HCT116 (cell line): ENCODE data around the gene CFAP92. TPM values are rescaled to one million over a fixed set of nuclear protein-coding genes. Genes with fewer than 3 reads are reported as not detected.

Experiments used
- ATAC-seq: fragments of 200-7000 bp; cut with Tn5 transposase; 2 replicates; pipeline ENCODE4 v1.9.1; 2020; ENCODE audit warnings: mild to moderate bottlenecking, moderate library complexity
- BruUV-seq: library from RNA; stranded (reverse); fragments of 400-500 nt; replicated peaks from 2 replicates; lab custom pipeline; 2021; lab: Mats Ljungman, UMichigan
- CTCF ChIA-PET: fragments of 300-600 bp; sonication (Branson Sonifier 250); formaldehyde crosslinking; loops from one replicate; lab custom pipeline; 2021; ENCODE audit warnings: antibody characterized with exemption; lab: Charles Lee
- POLR2A ChIA-PET: fragments of 300-600, 350-600 bp; sonication (Branson Sonifier 250); formaldehyde crosslinking; loops from one replicate; lab custom pipeline; 2021; ENCODE audit warnings: antibody characterized with exemption; lab: Charles Lee
- RAD21 ChIA-PET, 2 experiments: fragments of 300-600 bp; sonication (Branson Sonifier 250); formaldehyde crosslinking; loops; one replicate each; lab custom pipeline; 2023; ENCODE audit warnings: low total read pairs in 2 of 2; ENCODE audit not compliant: uncharacterized antibody in 2 of 2, unreplicated experiment in 2 of 2, low non-redundant PET in 1 of 2; lab: Charles Lee
- DNase-seq: peaks from one replicate; pipeline ENCODE4 v3.0.0-alpha.2; 2010; ENCODE audit warnings: low read depth, low spot score
- H2AFZ ChIP-seq: fragments of 200-600 bp; shearing (Covaris generic), sonication (generic); 2 replicates; pipeline ENCODE4 v1.6.1; 2017; ENCODE audit warnings: low read depth, mixed run types, mixed read lengths, antibody characterized with exemption, low read length; ENCODE audit not compliant: poor library complexity, severe bottlenecking
- H3K27ac ChIP-seq: 2 replicates; pipeline ENCODE4 v1.5.1; 2012; ENCODE audit warnings: low read depth, low read length
- H3K27me3 ChIP-seq: fragments of 200-600 bp; sonication (generic); 2 replicates; pipeline ENCODE4 v1.6.1; 2016; ENCODE audit warnings: mixed run types, low read length, mixed read lengths; ENCODE audit not compliant: insufficient read depth
- H3K36me3 ChIP-seq, 2 experiments: fragments of 200-500 bp in 1 of 2; fragments of 200-600 bp in 1 of 2; sonication (Bioruptor generic) in 1 of 2; sonication (generic) in 1 of 2; 2 replicates each; pipeline versions ENCODE4 v1.5.1 to v1.6.1; 2014 to 2016; ENCODE audit warnings: low read length in 2 of 2, inconsistent platforms in 1 of 2, mixed read lengths in 1 of 2, mixed run types in 1 of 2; ENCODE audit not compliant: insufficient read depth in 2 of 2, control insufficient read depth in 1 of 2
- H3K4me1 ChIP-seq, 2 experiments: fragments of 200-600 bp in 1 of 2; sonication (generic) in 1 of 2; 2 replicates each; pipeline versions ENCODE4 v1.5.1 to v1.6.1; 2012 to 2017; ENCODE audit warnings: low read length in 2 of 2, inconsistent platforms in 1 of 2, mild to moderate bottlenecking in 1 of 2, mixed read lengths in 1 of 2, mixed run types in 1 of 2, moderate library complexity in 1 of 2; ENCODE audit not compliant: insufficient read depth in 2 of 2, control insufficient read depth in 1 of 2
- H3K4me2 ChIP-seq: fragments of 200-600 bp; sonication (generic); 2 replicates; pipeline ENCODE4 v1.6.1; 2017; ENCODE audit warnings: mixed run types, low read length, mixed read lengths
- H3K4me3 ChIP-seq, 2 experiments: fragments of 200-600 bp in 1 of 2; sonication (generic) in 1 of 2; replicated peaks in 1 of 2; 2 replicates each; pipeline ENCODE4 v1.5.1; 2011 to 2016; ENCODE audit warnings: low read length in 2 of 2, control low read depth in 1 of 2, low read depth in 1 of 2, mild to moderate bottlenecking in 1 of 2, mixed read lengths in 1 of 2, mixed run types in 1 of 2
- H3K79me2 ChIP-seq: fragments of 200-600 bp; sonication (generic); 2 replicates; pipeline ENCODE4 v1.6.1; 2017; ENCODE audit warnings: mild to moderate bottlenecking, mixed run types, low read length, moderate library complexity, mixed read lengths; ENCODE audit not compliant: insufficient read depth
- H3K9ac ChIP-seq: fragments of 200-600 bp; sonication (generic); 2 replicates; pipeline ENCODE4 v1.6.1; 2016; ENCODE audit warnings: low read length, mixed read lengths
- H3K9me2 ChIP-seq: fragments of 200-600 bp; sonication (generic), shearing (Covaris generic); 2 replicates; pipeline ENCODE4 v1.6.1; 2017; ENCODE audit warnings: mixed run types, mild to moderate bottlenecking, moderate library complexity; ENCODE audit not compliant: insufficient read depth
- H3K9me3 ChIP-seq, 2 experiments: fragments of 200-500 bp in 1 of 2; fragments of 200-600 bp in 1 of 2; sonication (Bioruptor generic) in 1 of 2; sonication (generic) in 1 of 2; 2 replicates each; pipeline ENCODE4 v1.6.1; 2014 to 2017; ENCODE audit warnings: low read length in 2 of 2, mixed read lengths in 2 of 2, inconsistent platforms in 1 of 2, low read depth in 1 of 2, mild to moderate bottlenecking in 1 of 2, mixed run types in 1 of 2, moderate library complexity in 1 of 2; ENCODE audit not compliant: control insufficient read depth in 1 of 2, insufficient read depth in 1 of 2
- H4K20me1 ChIP-seq: fragments of 200-600 bp; sonication (generic), shearing (Covaris generic); 2 replicates; pipeline ENCODE4 v1.6.1; 2017; ENCODE audit warnings: mixed run types, mild to moderate bottlenecking, moderate library complexity; ENCODE audit not compliant: insufficient read depth
- CBX3 ChIP-seq: IDR thresholded peaks from 2 replicates; pipeline ENCODE4 v1.6.1; 2012; ENCODE audit warnings: low read depth
- CEBPB ChIP-seq: IDR thresholded peaks from 2 replicates; pipeline ENCODE4 v1.6.1; 2012; ENCODE audit warnings: low read depth
- EZH2phosphoT487 ChIP-seq: fragments of 200-600 bp; IDR thresholded peaks from 2 replicates; pipeline ENCODE4 v1.6.1; 2018; ENCODE audit warnings: antibody characterized with exemption, borderline replicate concordance
- JUND ChIP-seq: IDR thresholded peaks from 2 replicates; pipeline ENCODE4 v1.6.1; 2012
- SIN3A ChIP-seq: IDR thresholded peaks from 2 replicates; pipeline ENCODE4 v1.6.1; 2012; ENCODE audit warnings: low read depth
- SP1 ChIP-seq: IDR thresholded peaks from 2 replicates; pipeline ENCODE4 v1.6.1; 2012; ENCODE audit warnings: low read depth
- TCF7L2 ChIP-seq: IDR thresholded peaks from 2 replicates; pipeline ENCODE4 v1.7.0; 2011; ENCODE audit warnings: borderline replicate concordance, inconsistent platforms; ENCODE audit not compliant: insufficient read depth, insufficient read length; ENCODE audit errors: extremely low read depth
- YY1 ChIP-seq: IDR thresholded peaks from 2 replicates; pipeline ENCODE4 v1.6.1; 2011; ENCODE audit warnings: low read length, low read depth, moderate library complexity, mild to moderate bottlenecking; ENCODE audit not compliant: insufficient replicate concordance; ENCODE audit errors: extremely low read depth
- ZFX ChIP-seq: fragments of 450-650 bp; IDR thresholded peaks from 2 replicates; pipeline ENCODE4 v1.6.1; 2017
- intact Hi-C: fragments of 100-400 bp; cut with micrococcal nuclease; formaldehyde crosslinking; loops from 2 replicates; pipeline ENCODE4 v1.10.0; 2022
- total RNA-seq: library from RNA; stranded (reverse); gene quantifications from one replicate; pipeline ENCODE4 v1.2.1, GENCODE V29; 2021; ENCODE audit not compliant: unreplicated experiment
- TF ChIP-seq, protein P1 (sequence below): IDR thresholded peaks from 2 replicates; pipeline ENCODE4 v1.6.1; 2011; ENCODE audit warnings: mild to moderate bottlenecking, low read length, moderate library complexity; ENCODE audit not compliant: insufficient replicate concordance; ENCODE audit errors: extremely low read depth
- TF ChIP-seq, protein P2 (sequence below): IDR thresholded peaks from 2 replicates; pipeline ENCODE4 v1.6.1; 2012

The CFAP92 gene
- total RNA-seq, 1 experiment from 2014 or later: 3.6 TPM

DNA sequence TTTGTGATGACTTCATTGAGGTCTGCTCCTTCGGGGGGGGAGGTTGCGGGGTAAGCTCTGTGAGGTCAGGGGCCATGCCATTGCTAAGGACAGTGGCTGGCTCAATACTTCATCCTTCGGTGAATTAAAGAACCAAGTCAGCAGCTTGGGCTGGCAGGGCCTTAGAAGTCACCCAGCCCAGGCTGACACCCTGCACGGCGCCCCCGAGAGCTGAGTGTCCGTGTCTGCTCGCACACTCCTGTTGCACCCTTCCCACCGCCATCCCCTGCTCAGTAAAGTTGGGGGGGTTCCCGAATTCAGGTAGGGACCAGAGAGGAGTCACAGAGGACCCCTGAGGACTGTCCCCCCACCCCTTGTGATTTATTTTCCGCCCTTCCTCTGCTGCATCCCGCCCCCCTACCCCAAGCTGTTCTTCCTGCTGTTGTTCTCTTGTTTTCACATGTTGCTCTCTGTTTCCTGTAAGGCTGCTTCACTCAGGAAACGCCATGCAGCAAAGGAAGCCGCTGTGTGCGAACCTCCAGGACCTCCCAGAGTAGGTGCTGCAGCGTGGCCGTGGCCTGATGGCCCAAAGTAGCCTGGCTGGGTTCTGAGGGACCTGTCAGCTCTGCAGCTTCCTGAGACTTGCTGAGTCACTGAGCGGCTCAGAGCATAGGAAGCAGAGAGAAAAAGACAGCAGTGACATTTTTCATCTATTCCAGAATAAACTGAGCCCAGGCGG lies 21.7 kb upstream of the CFAP92 start:
- H3K36me3 ChIP-seq: no peaks in the 10 kb centered on the region

DNA sequence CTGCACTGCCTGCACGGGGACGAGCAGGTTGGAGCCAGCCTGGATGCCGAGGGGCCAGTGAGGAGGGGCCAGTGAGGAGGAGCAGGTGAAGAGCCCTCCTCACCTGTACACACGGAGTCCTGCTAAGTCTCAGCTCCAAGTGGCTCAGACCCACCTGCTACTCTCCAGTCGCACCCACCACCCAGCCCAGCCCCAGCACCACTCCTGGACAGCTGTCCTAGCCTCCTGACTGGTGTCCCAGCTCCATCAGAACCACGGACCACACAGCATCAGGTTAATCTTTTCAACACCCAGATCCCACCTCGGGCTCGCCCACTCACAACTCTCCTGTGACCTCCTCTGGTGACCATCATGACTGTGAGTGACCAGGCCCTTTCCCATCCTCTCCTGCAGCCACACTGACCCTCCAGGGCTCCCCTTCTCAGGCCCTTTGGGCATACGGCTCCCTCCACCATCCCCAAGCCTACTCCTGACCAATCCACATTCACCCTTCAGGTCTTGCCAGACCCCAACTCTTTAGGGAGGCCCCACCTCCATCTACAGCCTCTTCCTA lies 21.0 kb upstream of the CFAP92 start:
- ChIA-PET POLR2A (no interaction called here), CTCF (interaction anchor here (0.5 to 2.1 kb wide), 2 partner anchors 23 to 231 kb away, joined by 3 to 10 read pairs; no protein-coding TSS in a partner anchor), RAD21 (no interaction called here)
- Histone ChIP-seq H3K9me3 (no peaks in the 10 kb centered on the region), H3K36me3 (no peaks in the 10 kb centered on the region), H3K9me2 (no peaks in the 10 kb centered on the region), H3K9ac (no peak overlapping the region), H3K4me2 (no peak overlapping the region), H3K27me3 (no peaks in the 10 kb centered on the region), H3K4me1 (peaks cover 11 to 16% of the 10 kb centered on the region in 2 experiments), H2AFZ (no peak overlapping the region)
- DNase-seq: no peak
- intact Hi-C loops: no loop called here
- TF ChIP-seq, protein P1, sequence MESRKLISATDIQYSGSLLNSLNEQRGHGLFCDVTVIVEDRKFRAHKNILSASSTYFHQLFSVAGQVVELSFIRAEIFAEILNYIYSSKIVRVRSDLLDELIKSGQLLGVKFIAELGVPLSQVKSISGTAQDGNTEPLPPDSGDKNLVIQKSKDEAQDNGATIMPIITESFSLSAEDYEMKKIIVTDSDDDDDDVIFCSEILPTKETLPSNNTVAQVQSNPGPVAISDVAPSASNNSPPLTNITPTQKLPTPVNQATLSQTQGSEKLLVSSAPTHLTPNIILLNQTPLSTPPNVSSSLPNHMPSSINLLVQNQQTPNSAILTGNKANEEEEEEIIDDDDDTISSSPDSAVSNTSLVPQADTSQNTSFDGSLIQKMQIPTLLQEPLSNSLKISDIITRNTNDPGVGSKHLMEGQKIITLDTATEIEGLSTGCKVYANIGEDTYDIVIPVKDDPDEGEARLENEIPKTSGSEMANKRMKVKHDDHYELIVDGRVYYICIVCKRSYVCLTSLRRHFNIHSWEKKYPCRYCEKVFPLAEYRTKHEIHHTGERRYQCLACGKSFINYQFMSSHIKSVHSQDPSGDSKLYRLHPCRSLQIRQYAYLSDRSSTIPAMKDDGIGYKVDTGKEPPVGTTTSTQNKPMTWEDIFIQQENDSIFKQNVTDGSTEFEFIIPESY: no peak
- no peak for TF ChIP-seq JUND
- no peak for TF ChIP-seq TCF7L2
- no peak for TF ChIP-seq YY1
- no peak for TF ChIP-seq EZH2phosphoT487
- TF ChIP-seq SP1: no peak
- TF ChIP-seq ZFX: no peak
- TF ChIP-seq, protein P2, sequence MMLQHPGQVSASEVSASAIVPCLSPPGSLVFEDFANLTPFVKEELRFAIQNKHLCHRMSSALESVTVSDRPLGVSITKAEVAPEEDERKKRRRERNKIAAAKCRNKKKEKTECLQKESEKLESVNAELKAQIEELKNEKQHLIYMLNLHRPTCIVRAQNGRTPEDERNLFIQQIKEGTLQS: no peak
- no peak for TF ChIP-seq CBX3
- TF ChIP-seq, all 23 proteins: peak for 0
- Histone ChIP-seq H3K4me3 (no peak overlapping the region), H4K20me1 (no peaks in the 10 kb centered on the region), H3K79me2 (no peaks in the 10 kb centered on the region), H3K27ac (no peak overlapping the region)
- no peak for ATAC-seq
- no TSS peak for BruUV-seq

More for the DNA sequence above, 21.7 kb upstream of the CFAP92 start:
- Histone ChIP-seq H3K79me2 (no peaks in the 10 kb centered on the region), H3K9me3 (no peaks in the 10 kb centered on the region), H3K27me3 (no peaks in the 10 kb centered on the region), H2AFZ (no peak overlapping the region), H3K4me2 (peak overlapping the region; percentile 33), H4K20me1 (no peaks in the 10 kb centered on the region), H3K9ac (no peak overlapping the region), H3K27ac (no peak overlapping the region), H3K9me2 (no peaks in the 10 kb centered on the region), H3K4me3 (no peak overlapping the region), H3K4me1 (peaks cover 11 to 17% of the 10 kb centered on the region in 2 experiments)
- no TSS peak for BruUV-seq
- no peak for ATAC-seq
- RAD21 ChIA-PET: interaction anchor here (1.1 to 1.7 kb wide), 2 partner anchors 12 to 45 kb away, joined by 4 to 6 read pairs; no protein-coding TSS in a partner anchor
- POLR2A ChIA-PET: interaction anchor here (1.3 to 1.5 kb wide), 2 partner anchors 11 to 12 kb away, joined by 3 to 5 read pairs; no protein-coding TSS in a partner anchor
- intact Hi-C loops: no loop called here
- TF ChIP-seq, protein P1: no peak
- no peak for TF ChIP-seq SIN3A
- TF ChIP-seq TCF7L2: no peak
- no peak for TF ChIP-seq CEBPB
- CTCF ChIA-PET: interaction anchor here (0.7 to 2.8 kb wide), 11 partner anchors 8 to 234 kb away, joined by 3 to 27 read pairs (median 4); partner anchors contain the start of genes CFAP92, COPG1 and RAB43
- no peak for DNase-seq
